MV-4-11 (cell line): Measurements from ENCODE around the gene PPP2R5A.
"Not testable (repeated sequence)": the region's sequence is repeated elsewhere in the genome, so short reads cannot be mapped to it uniquely, and the experiment has no call there.

Experiments used
- DNase-seq: peaks from one replicate; lab custom pipeline; 2025; lab: John Stamatoyannopoulos, UW

Gene PPP2R5A

GRCh38 chr1:212267460-212267859 is 17.8 kb upstream of the PPP2R5A start:
- DNase-seq, result no peak

GRCh38 chr1:212269306-212269705 is 15.9 kb upstream of the PPP2R5A start:
- DNase-seq, result no peak

GRCh38 chr1:212270564-212270963 is 14.6 kb upstream of the PPP2R5A start:
- no peak for DNase-seq

GRCh38 chr1:212271234-212271633 is 14.0 kb upstream of the PPP2R5A start:
- no peak for DNase-seq

- no peak for DNase-seq
Observed at GRCh38 chr1:212271823-212272485, 13.3 kb upstream of the PPP2R5A start.

GRCh38 chr1:212281590-212281989 is 3.6 kb upstream of the PPP2R5A start:
- DNase-seq, result peak; percentile 37

GRCh38 chr1:212283741-212284140 is 1.5 kb upstream of the PPP2R5A start:
- no peak for DNase-seq

- DNase-seq, result peak; percentile 41
Observed at GRCh38 chr1:212284332-212284743, 872 bp upstream of the PPP2R5A start.

GRCh38 chr1:212285685-212286555 is 710 bp downstream of the PPP2R5A start:
- DNase-seq, result peak; percentile 46

GRCh38 chr1:212286556-212287131 is 1.4 kb downstream of the PPP2R5A start:
- DNase-seq, result no peak

- DNase-seq, result no peak
Observed at GRCh38 chr1:212287261-212287895, 2.2 kb downstream of the PPP2R5A start.

GRCh38 chr1:212287995-212288394 is 2.8 kb downstream of the PPP2R5A start:
- DNase-seq, result not testable (repeated sequence)

- DNase-seq, result no peak
Observed at GRCh38 chr1:212288615-212289014, 3.4 kb downstream of the PPP2R5A start.

- DNase-seq, result no peak
Observed at GRCh38 chr1:212289262-212290077, 4.3 kb downstream of the PPP2R5A start.

GRCh38 chr1:212290608-212291007 is 5.4 kb downstream of the PPP2R5A start:
- no peak for DNase-seq

GRCh38 chr1:212291505-212292134 is 6.4 kb downstream of the PPP2R5A start:
- DNase-seq, result peak; percentile 42

- no peak for DNase-seq
Observed at GRCh38 chr1:212292250-212293105, 7.3 kb downstream of the PPP2R5A start.

GRCh38 chr1:212293579-212293978 is 8.4 kb downstream of the PPP2R5A start:
- no peak for DNase-seq

- DNase-seq, result no peak
Observed at GRCh38 chr1:212294983-212295382, 9.8 kb downstream of the PPP2R5A start.

GRCh38 chr1:212295579-212295978 is 10.4 kb downstream of the PPP2R5A start:
- DNase-seq, result no peak
